ENCODE results near the gene NPL.

Gene NPL

GRCh38 chr1:182754543-182755314 is 34.8 kb upstream of the NPL start:
- in situ Hi-C loops (cut with MboI; ENCODE audit: low sequenced_read_pairs, unreplicated experiment), result no loop called here
- no peak for TF ChIP-seq CTCF (IDR thresholded peaks at IDR 0.05; ENCODE audit: borderline replicate concordance, control extremely low read depth, extremely low read depth, insufficient read depth, missing control alignments)
- no peak for DNase-seq (ENCODE audit: low spot score)

- TF ChIP-seq CTCF (IDR thresholded peaks at IDR 0.05; ENCODE audit: borderline replicate concordance, control extremely low read depth, extremely low read depth, insufficient read depth, missing control alignments), result no peak
- DNase-seq (ENCODE audit: low spot score), result no peak
- in situ Hi-C loops (cut with MboI; ENCODE audit: low sequenced_read_pairs, unreplicated experiment), result no loop called here
Observed at GRCh38 chr1:182755632-182756031, 33.9 kb upstream of the NPL start.

GRCh38 chr1:182756423-182756822 is 33.1 kb upstream of the NPL start:
- TF ChIP-seq CTCF (IDR thresholded peaks at IDR 0.05; ENCODE audit: borderline replicate concordance, control extremely low read depth, extremely low read depth, insufficient read depth, missing control alignments), result no peak
- in situ Hi-C loops (cut with MboI; ENCODE audit: low sequenced_read_pairs, unreplicated experiment), result no loop called here

GRCh38 chr1:182761396-182762395 is 27.9 kb upstream of the NPL start:
- in situ Hi-C loops (cut with MboI; ENCODE audit: low sequenced_read_pairs, unreplicated experiment), result no loop called here

More at GRCh38 chr1:182756423-182756822, 33.1 kb upstream of the NPL start:
- no peak for DNase-seq (ENCODE audit: low spot score)

GRCh38 chr1:182762536-182762935 is 27.0 kb upstream of the NPL start:
- TF ChIP-seq CTCF (IDR thresholded peaks at IDR 0.05; ENCODE audit: borderline replicate concordance, control extremely low read depth, extremely low read depth, insufficient read depth, missing control alignments), result no peak
- in situ Hi-C loops (cut with MboI; ENCODE audit: low sequenced_read_pairs, unreplicated experiment), result no loop called here
- DNase-seq (ENCODE audit: low spot score), result no peak

More at GRCh38 chr1:182761396-182762395, 27.9 kb upstream of the NPL start:
- no peak for DNase-seq (ENCODE audit: low spot score)
- TF ChIP-seq CTCF (IDR thresholded peaks at IDR 0.05; ENCODE audit: borderline replicate concordance, control extremely low read depth, extremely low read depth, insufficient read depth, missing control alignments), result no peak

GRCh38 chr1:182764029-182764727 is 25.4 kb upstream of the NPL start:
- DNase-seq (ENCODE audit: low spot score), result no peak
- in situ Hi-C loops (cut with MboI; ENCODE audit: low sequenced_read_pairs, unreplicated experiment), result no loop called here
- no peak for TF ChIP-seq CTCF (IDR thresholded peaks at IDR 0.05; ENCODE audit: borderline replicate concordance, control extremely low read depth, extremely low read depth, insufficient read depth, missing control alignments)

Data from GM13976 (cell line).